Type B pancreatic cell (in vitro differentiated cells): ENCODE data around the gene ZFPM1. TPM values are rescaled to one million over a fixed set of nuclear protein-coding genes. Genes with fewer than 3 reads are reported as not detected.

Source experiments
- DNase-seq: peaks from one replicate; pipeline ENCODE4 v3.0.0; 2021; ENCODE audit warnings: mixed read lengths; ENCODE audit not compliant: unreplicated experiment; ENCODE audit errors: extremely low spot score
- H3K27ac Mint-ChIP-seq: 2 replicates; pipeline ENCODE4 v1.8.0; 2021; ENCODE audit warnings: mild to moderate bottlenecking, mixed read lengths
- H3K27me3 Mint-ChIP-seq: 2 replicates; pipeline ENCODE4 v1.8.0; 2021; ENCODE audit warnings: mixed read lengths
- H3K36me3 Mint-ChIP-seq: 2 replicates; pipeline ENCODE4 v1.8.0; 2021; ENCODE audit warnings: mixed read lengths
- H3K4me1 Mint-ChIP-seq: one replicate; pipeline ENCODE4 v1.8.0; 2021; ENCODE audit warnings: mixed read lengths; ENCODE audit not compliant: unreplicated experiment
- H3K4me3 Mint-ChIP-seq: 2 replicates; pipeline ENCODE4 v1.8.0; 2021; ENCODE audit warnings: mild to moderate bottlenecking, mixed read lengths
- H3K9me3 Mint-ChIP-seq: 2 replicates; pipeline ENCODE4 v1.8.0; 2021; ENCODE audit warnings: mixed read lengths
- CTCF ChIP-seq: fragments of 200-600 bp; sonication (generic); conservative IDR thresholded peaks from 2 replicates; pipeline ENCODE4 v1.5.0; 2021; ENCODE audit warnings: antibody characterized with exemption, mild to moderate bottlenecking
- total RNA-seq: library from RNA; stranded (reverse); gene quantifications from 2 replicates; pipeline ENCODE4 v1.2.1, GENCODE V29; 2021; ENCODE audit warnings: low replicate concordance

The ZFPM1 gene
- total RNA-seq, 1 donor from 2014 or later, result 24.0 TPM

- Mint-ChIP-seq H3K27ac (no peak overlapping the region), H3K4me3 (peak overlapping the region; percentile 49)
- TF ChIP-seq CTCF, result no peak
Measured at GRCh38 chr16:88458773-88459235, 5.7 kb downstream of the ZFPM1 start.

GRCh38 chr16:88459366-88460073 lies 6.4 kb downstream of the ZFPM1 start:
- H3K4me1 Mint-ChIP-seq, result peaks cover 10% of the 10 kb centered on the region
- no peaks in the 10 kb centered on the region for H3K9me3 Mint-ChIP-seq
- H3K27me3 Mint-ChIP-seq, result no peaks in the 10 kb centered on the region
- H3K4me3 Mint-ChIP-seq, result no peak overlapping the region
- H3K36me3 Mint-ChIP-seq, result no peaks in the 10 kb centered on the region
- TF ChIP-seq CTCF, result no peak
- H3K27ac Mint-ChIP-seq, result no peak overlapping the region
- no peak for DNase-seq

More at GRCh38 chr16:88458773-88459235, 5.7 kb downstream of the ZFPM1 start:
- H3K27me3 Mint-ChIP-seq, result no peaks in the 10 kb centered on the region
- no peak for DNase-seq
- no peaks in the 10 kb centered on the region for H3K36me3 Mint-ChIP-seq
- H3K9me3 Mint-ChIP-seq, result no peaks in the 10 kb centered on the region
- H3K4me1 Mint-ChIP-seq, result peaks cover 10% of the 10 kb centered on the region

- H3K9me3 Mint-ChIP-seq, result no peaks in the 10 kb centered on the region
- H3K4me1 Mint-ChIP-seq, result peaks cover 10% of the 10 kb centered on the region
- H3K4me3 Mint-ChIP-seq, result no peak overlapping the region
- H3K36me3 Mint-ChIP-seq, result no peaks in the 10 kb centered on the region
- DNase-seq, result no peak
- H3K27ac Mint-ChIP-seq, result no peak overlapping the region
- TF ChIP-seq CTCF, result no peak
- H3K27me3 Mint-ChIP-seq, result no peaks in the 10 kb centered on the region
Measured at GRCh38 chr16:88460496-88461330, 7.6 kb downstream of the ZFPM1 start.

- Mint-ChIP-seq H3K4me1 (peaks cover 5% of the 10 kb centered on the region), H3K36me3 (no peaks in the 10 kb centered on the region), H3K27ac (peak overlapping the region; percentile 57), H3K9me3 (no peaks in the 10 kb centered on the region), H3K4me3 (peak overlapping the region; percentile 17), H3K27me3 (no peaks in the 10 kb centered on the region)
- TF ChIP-seq CTCF, result no peak
- DNase-seq, result no peak
Measured at GRCh38 chr16:88461331-88462269, 8.5 kb downstream of the ZFPM1 start.

GRCh38 chr16:88462396-88462795 lies 9.3 kb downstream of the ZFPM1 start:
- Mint-ChIP-seq H3K9me3 (no peaks in the 10 kb centered on the region), H3K36me3 (no peaks in the 10 kb centered on the region), H3K27me3 (no peaks in the 10 kb centered on the region), H3K27ac (no peak overlapping the region), H3K4me1 (peaks cover 5% of the 10 kb centered on the region), H3K4me3 (no peak overlapping the region)
- TF ChIP-seq CTCF, result no peak
- no peak for DNase-seq
